ENCODE results near the gene CHST4.
"Not testable (repeated sequence)": the region's sequence is repeated elsewhere in the genome, so short reads cannot be mapped to it uniquely, and the experiment has no call there.

CHST4 gene

GRCh38 chr16:71570144-71570543, 43.9 kb downstream of the CHST4 start:
- no peak for DNase-seq (ENCODE audit: low read depth in 2 of 2)

- DNase-seq (ENCODE audit: low read depth in 2 of 2), result no peak
Observed at GRCh38 chr16:71572497-71573116, 46.4 kb downstream of the CHST4 start.

DNA sequence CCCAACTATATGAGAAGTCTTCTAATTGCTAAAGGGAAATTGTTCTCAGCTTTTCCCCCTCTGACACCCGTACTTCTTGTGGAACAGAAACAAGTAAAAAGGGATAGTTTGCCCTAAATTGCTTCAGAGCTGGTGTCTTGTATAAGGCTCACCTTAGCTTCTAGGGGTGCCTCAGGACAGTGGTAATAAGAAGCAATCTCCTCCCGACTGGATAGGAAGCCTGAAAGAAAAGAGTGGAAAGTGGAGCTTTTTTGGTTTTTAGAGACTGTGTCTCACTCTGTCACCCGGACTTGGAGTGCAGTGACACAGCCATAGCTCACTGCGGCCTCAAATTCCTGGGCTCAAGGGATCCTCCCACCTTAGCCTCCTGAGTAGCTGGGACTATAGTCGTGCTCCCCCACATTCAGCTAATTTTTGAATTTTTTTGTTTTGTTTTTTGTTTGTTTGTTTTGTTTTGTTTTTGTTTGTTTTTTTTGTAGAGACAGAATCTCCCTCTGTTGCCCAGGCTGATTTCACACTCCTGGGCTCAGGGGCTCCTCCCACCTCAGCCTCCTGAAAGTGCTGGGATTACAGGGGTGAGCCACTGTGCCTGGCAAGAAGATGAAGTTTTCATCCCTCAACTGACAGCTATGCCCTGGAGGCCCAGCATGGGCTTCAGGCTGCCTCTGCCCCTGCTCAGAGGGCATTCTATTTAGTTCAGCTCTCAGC, 47.3 kb downstream of the CHST4 start:
- DNase-seq (ENCODE audit: low read depth in 2 of 2), result no peak

DNA sequence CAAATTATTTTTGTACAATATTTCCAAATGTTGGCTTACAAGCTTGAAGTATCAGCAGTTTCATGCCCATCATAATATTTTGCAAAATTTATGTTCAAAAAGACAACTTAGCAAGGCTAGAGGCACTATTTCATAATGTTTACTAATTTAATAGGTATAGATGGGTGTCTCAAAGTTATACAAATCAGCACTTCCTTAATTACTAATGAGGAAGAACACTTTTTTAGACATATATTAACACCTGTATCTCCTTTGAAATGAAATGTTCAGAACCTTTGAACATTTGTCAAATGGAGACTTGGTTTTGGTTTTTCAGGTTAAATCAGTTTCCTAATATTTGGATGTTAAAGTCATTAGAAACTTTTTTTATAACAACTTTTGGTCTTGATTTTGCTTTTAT, 48.5 kb downstream of the CHST4 start:
- no peak for DNase-seq (ENCODE audit: low read depth in 2 of 2)

- no peak for DNase-seq (ENCODE audit: low read depth in 2 of 2)
Observed at GRCh38 chr16:71576971-71577370, 50.7 kb downstream of the CHST4 start, which contains the start of gene TAT. TSS of gene TAT (minus strand) at chr16:71577092. CDS start at chr16:71576415, 677 bp downstream.

DNA sequence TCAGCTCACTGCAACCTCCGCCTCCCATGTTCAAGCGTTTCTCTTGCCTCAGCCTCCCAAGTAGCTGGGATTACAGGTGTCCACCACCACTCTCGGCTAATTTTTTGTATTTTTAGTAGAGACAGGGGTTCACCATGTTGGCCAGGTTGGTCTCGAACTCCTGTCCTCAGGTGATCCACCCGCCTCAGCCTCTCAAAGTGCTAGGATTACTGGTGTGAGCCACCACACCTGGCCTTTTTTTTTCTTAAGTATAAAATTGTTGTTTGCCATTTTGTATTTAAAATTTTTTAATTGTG, 56.3 kb downstream of the CHST4 start:
- DNase-seq (ENCODE audit: low read depth in 2 of 2), result not testable (repeated sequence)

DNA sequence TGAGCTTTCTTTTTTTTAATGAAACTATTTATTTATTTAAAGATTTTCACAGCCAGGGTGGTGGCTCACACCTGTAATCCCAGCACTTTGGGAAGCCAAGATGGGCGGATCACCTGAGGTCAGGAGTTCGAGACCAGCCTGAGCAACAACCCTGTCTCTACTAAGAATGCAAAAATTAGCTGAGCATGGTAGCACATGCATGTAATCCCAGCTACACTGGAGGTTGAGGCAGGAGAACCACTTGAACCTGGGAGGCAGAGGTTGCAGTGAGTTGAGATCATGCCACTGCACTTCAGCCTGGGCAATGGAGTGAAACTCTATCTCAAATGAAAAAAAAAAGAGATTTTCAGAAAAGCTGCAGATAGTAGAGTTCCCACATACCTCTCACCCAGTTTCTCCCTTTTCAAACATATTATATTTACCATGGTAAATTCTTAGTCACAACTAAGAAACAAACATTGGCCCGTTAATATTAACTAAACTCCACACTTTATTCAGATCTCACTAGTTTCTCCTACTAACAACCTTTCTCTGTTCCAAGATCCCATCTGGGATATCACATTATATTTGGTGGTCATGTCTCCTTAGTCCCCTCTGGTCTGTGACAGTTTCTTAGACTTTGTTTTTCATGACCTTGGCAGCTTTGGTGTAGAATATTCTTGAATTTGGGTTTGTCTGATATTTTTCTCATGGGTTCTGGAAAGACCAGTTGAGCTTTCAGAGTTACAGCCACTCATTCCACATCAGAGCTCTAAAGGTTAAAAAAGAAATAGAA, 58.5 kb downstream of the CHST4 start:
- no peak for DNase-seq (ENCODE audit: low read depth in 2 of 2)

GRCh38 chr16:71585318-71585703, 59.1 kb downstream of the CHST4 start:
- DNase-seq (ENCODE audit: low read depth in 2 of 2), result no peak

Data from stimulated activated CD8-positive, alpha-beta memory T cell treated with anti-CD3 and anti-CD28 coated beads, Interleukin-7, amount 100 ng/mL, for 1 hour (primary cell).